LNCaP clone FGC (cell line): ENCODE data around the gene IFT122.
"Not testable (repeated sequence)": the region's sequence is repeated elsewhere in the genome, so short reads cannot be mapped to it uniquely, and the experiment has no call there.

Experiments used
- DNase-seq: peaks from one replicate; pipeline ENCODE4 v3.0.0-alpha.2; 2011; ENCODE audit warnings: low read depth
- H3K4me3 ChIP-seq: 2 replicates; pipeline ENCODE4 v1.5.1; 2011; ENCODE audit warnings: mild to moderate bottlenecking, low read depth, low read length, control low read depth
- CTCF ChIP-seq: IDR thresholded peaks from 2 replicates; pipeline ENCODE4 v1.5.1; 2012; ENCODE audit warnings: mild to moderate bottlenecking; ENCODE audit not compliant: control insufficient read depth, insufficient read depth; ENCODE audit errors: extremely low read depth

The IFT122 gene

GRCh38 chr3:129439817-129440617 lies at the start of gene IFT122, which contains the start of gene MBD4:
Gene IFT122, plus strand, starts transcription at chr3:129440224. Its CDS starts 107 bp downstream, at chr3:129440331.
Gene MBD4, minus strand, starts transcription at chr3:129439948. Its CDS starts 115 bp downstream, at chr3:129439833.
- TF ChIP-seq CTCF = no peak
- H3K4me3 ChIP-seq = peak within 1 kb of the TSS; percentile 89
- DNase-seq = peak; percentile 99

GRCh38 chr3:129391583-129391982 lies 48.4 kb upstream of the IFT122 start:
- not testable (repeated sequence) for DNase-seq, H3K4me3 ChIP-seq

- not testable (repeated sequence) for DNase-seq, H3K4me3 ChIP-seq
Measured at GRCh38 chr3:129392106-129392887, 47.7 kb upstream of the IFT122 start.

GRCh38 chr3:129393271-129393670 lies 46.8 kb upstream of the IFT122 start:
- TF ChIP-seq CTCF = no peak
- DNase-seq = no peak
- H3K4me3 ChIP-seq = no peak overlapping the region

- DNase-seq, H3K4me3 ChIP-seq: not testable (repeated sequence)
Measured at GRCh38 chr3:129393760-129394564, 46.1 kb upstream of the IFT122 start.

GRCh38 chr3:129398803-129399144 lies 41.2 kb upstream of the IFT122 start:
- peak overlapping the region; percentile 89 for H3K4me3 ChIP-seq
- no peak for DNase-seq
- no peak for TF ChIP-seq CTCF

- DNase-seq = peak; percentile 97
- H3K4me3 ChIP-seq = peak overlapping the region; percentile 89
- peak; percentile 90 for TF ChIP-seq CTCF
Measured at GRCh38 chr3:129399145-129399894, 40.7 kb upstream of the IFT122 start.
